HFF-Myc (cell line): ENCODE measurements around the gene RNLS.

ENCODE experiments used
- DNase-seq: peaks from one replicate; pipeline ENCODE4 v3.0.0-alpha.2; 2011; ENCODE audit warnings: low read depth; ENCODE audit errors: extremely low read depth
- H3K4me3 ChIP-seq: replicated peaks from 2 replicates; pipeline ENCODE4 v1.5.1; 2011; ENCODE audit warnings: low read depth, mild to moderate bottlenecking, control low read depth, low read length
- CTCF ChIP-seq: IDR thresholded peaks from 2 replicates; pipeline ENCODE4 v1.5.1; 2012; ENCODE audit warnings: mild to moderate bottlenecking, low read depth, low read length, control low read depth; ENCODE audit errors: missing control alignments

The RNLS gene

GRCh38 chr10:88505265-88505664 is 77.9 kb downstream of the RNLS start:
- DNase-seq = no peak
- H3K4me3 ChIP-seq = no peak overlapping the region
- no peak for TF ChIP-seq CTCF

- no peak for DNase-seq
- TF ChIP-seq CTCF = no peak
- no peak overlapping the region for H3K4me3 ChIP-seq
These were observed 82.5 kb downstream of the RNLS start for GRCh38 chr10:88500656-88501055.

GRCh38 chr10:88499569-88500470 is 83.3 kb downstream of the RNLS start:
- H3K4me3 ChIP-seq = no peak overlapping the region
- no peak for DNase-seq
- TF ChIP-seq CTCF = no peak

GRCh38 chr10:88497913-88498312 is 85.2 kb downstream of the RNLS start:
- DNase-seq = no peak
- no peak for TF ChIP-seq CTCF
- no peak overlapping the region for H3K4me3 ChIP-seq

- no peak for TF ChIP-seq CTCF
- DNase-seq = no peak
These were observed 88.6 kb downstream of the RNLS start for GRCh38 chr10:88494537-88494936.

GRCh38 chr10:88493691-88494483 is 89.2 kb downstream of the RNLS start:
- no peak for DNase-seq
- no peak for TF ChIP-seq CTCF
- H3K4me3 ChIP-seq = no peak overlapping the region

More at GRCh38 chr10:88494537-88494936, 88.6 kb downstream of the RNLS start:
- no peak overlapping the region for H3K4me3 ChIP-seq
